Body of pancreas (tissue), 4 donors: Measurements from ENCODE around the gene TMEM154.

Experiments
- CTCF ChIP-seq, 7 experiments: fragments of 450-650 bp in 4 of 7; fragments of 200-600 bp in 3 of 7; sonication (generic) in 3 of 7; IDR thresholded peaks; one replicate each; pipeline ENCODE4 v1.5.1; 2016 to 2019; ENCODE audit warnings: antibody characterized with exemption in 7 of 7
- POLR2A ChIP-seq, 3 donors: fragments of 450-650 bp; IDR thresholded peaks; one replicate each; pipeline ENCODE4 v1.6.1; 2016; ENCODE audit warnings: antibody characterized with exemption in 3 of 3, mild to moderate bottlenecking in 2 of 3

GRCh38 chr4:152606753-152607152 is 73.0 kb downstream of the TMEM154 start:
- TF ChIP-seq CTCF (IDR thresholded peaks at IDR 0.05) (no peak), POLR2A (IDR thresholded peaks at IDR 0.05) (no peak)
